CD4-positive, alpha-beta T cell treated with Interleukin-4 for 4 hours (primary cell): ENCODE data around the gene RSPRY1.
"Not testable (repeated sequence)": the region's sequence is repeated elsewhere in the genome, so short reads cannot be mapped to it uniquely, and the experiment has no call there.

Experiments
- DNase-seq: peaks from one replicate; pipeline ENCODE4 v3.0.0-alpha.2; 2020

RSPRY1 gene

DNA sequence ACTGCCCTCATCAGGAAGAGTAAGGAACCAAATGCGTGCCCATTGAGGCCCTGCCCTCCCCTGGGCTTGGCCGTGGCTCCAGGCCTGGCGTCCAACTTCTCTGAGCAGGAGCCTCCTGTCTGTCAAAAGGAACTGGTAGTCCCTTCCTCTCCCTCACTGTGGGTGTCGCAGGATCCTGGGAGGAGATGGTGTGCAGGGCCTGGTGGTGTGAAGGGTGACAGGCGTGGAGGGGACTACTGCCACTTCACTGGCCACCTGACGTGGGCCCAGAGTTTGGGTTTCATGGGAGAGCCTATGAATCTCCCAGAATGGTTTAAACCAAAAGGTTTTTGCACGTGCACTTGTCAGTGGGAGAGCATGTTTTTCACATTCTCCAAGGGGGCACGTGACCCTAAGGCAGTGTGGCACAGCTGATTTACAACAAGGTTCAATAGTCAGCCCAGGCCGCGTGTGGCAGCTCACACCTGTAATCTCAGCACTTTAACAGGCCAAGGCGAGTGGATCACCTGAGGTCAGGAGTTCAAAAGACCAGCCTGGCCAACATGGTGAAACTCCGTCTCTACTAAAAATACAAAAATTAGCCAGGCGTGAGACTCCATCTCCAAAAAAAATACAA is 71.4 kb downstream of the RSPRY1 start:
- no peak for DNase-seq

DNA sequence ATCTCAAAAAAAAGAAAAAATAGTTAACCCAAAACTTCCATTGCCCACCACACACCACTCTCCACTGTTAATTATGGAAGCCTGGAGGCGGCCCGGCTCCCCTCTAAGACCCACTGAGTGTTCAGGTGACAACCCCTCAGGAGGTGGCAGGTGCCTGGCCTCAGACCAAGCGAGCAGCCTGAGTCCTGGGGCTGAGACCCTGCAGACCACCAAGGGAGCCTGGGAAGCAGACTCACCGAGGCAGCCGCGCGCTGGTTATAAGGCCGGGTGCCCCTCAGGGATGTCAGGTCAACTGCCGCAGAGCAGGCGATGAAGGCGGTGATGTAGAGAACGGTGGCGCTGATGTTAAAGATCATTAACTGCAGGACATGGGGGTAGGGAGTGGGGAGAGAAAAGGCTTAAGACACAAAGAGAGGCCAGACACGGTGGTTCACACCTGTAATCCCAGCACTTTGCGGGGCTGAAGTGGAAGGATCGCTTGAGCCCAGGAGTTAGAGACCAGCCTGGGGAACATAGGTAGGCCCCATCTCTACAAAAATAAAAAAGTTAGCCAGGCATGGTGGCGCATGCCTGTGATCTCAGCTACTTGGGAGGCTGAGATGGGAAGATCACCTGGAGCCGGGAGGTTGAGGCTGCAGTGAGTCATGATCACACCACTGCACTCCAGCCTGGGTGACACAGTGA is 72.2 kb downstream of the RSPRY1 start:
- DNase-seq: no peak

- no peak for DNase-seq
These were observed 72.9 kb downstream of the RSPRY1 start for GRCh38 chr16:57258910-57259475.

- DNase-seq: peak; percentile 37
These were observed 74.3 kb downstream of the RSPRY1 start for GRCh38 chr16:57260294-57260929.

- no peak for DNase-seq
These were observed 75.7 kb downstream of the RSPRY1 start for GRCh38 chr16:57261806-57262205.

- no peak for DNase-seq
These were observed 76.9 kb downstream of the RSPRY1 start for GRCh38 chr16:57262841-57263540.

DNA sequence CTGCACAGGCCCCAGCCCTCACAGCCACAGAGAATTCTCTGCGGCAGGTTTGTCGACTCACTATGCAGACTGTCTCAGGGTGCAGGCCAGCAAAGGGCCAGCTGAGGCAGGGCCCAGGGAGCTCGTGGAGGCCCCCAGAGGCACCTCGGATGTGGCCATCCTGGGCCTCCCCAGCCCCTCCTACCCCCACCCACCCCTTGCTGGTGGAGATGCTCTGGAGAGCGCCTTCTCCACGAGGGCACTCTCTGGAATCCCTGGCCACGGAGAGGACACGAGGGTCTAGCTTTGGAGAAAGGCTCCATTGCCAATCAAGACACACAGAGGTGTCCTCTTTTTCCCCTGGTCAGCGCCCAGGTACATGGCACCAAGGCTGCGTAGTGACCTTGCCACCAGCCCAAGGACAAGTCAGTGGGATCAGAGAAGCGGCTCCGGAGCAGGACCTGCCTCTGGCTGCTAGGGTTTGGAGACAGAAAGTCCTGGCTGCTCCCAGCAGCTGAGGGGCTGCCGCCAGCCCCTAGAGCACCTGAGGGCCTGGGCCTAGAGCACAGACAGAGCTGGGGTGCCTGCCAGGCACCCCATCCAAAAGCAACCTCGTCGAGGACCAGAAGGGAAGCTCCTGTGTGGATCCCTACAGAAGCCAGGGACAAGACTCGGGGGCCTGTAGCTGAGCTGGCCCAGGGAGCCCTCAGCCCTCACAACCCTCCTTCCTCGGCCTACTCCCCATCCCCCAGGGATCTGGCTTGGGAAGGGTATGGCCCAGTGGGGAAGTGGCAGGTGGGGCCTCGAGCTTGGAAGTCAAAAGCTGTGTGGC is 77.6 kb downstream of the RSPRY1 start:
- DNase-seq: no peak

DNA sequence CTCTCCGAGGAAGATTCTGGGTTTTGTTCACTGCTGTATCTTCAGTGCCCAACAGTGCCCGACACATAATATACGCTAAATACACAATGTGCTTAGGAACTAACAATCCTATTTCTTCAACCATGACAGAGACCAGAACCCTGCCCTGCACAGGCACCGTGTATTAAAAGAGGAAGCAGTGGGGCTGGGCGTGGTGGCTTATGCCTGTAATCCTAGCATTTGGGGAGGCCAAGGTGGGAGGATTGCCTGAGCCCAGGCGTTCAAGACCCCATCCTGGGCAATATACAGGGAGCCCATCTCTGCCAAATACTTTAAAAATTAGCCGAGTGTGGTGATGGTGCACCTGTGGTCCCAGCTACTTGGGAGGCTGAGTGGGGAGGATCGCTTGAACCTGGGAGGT is 78.3 kb downstream of the RSPRY1 start:
- no peak for DNase-seq

DNA sequence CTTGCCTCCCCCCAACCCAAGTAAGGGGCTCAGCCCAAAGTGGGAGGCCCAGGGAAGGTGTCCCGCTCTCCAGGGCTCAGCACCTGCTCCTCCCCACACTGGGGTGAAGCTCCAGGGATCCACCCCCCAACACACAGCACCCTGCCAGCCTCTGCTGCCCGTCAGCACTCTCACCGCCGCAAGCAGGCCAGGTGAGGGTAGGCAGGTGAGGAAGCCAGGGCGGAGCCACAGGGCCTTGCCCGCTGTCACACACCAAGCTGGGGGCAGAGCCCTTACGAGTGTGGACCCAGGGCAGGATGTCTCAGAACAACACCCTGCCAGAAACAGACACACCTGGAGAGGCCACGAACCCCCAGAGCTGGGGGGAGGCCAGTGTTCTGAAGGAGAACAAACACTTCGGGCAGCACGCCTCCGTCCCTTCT is 78.8 kb downstream of the RSPRY1 start:
- peak; percentile 3 for DNase-seq

DNA sequence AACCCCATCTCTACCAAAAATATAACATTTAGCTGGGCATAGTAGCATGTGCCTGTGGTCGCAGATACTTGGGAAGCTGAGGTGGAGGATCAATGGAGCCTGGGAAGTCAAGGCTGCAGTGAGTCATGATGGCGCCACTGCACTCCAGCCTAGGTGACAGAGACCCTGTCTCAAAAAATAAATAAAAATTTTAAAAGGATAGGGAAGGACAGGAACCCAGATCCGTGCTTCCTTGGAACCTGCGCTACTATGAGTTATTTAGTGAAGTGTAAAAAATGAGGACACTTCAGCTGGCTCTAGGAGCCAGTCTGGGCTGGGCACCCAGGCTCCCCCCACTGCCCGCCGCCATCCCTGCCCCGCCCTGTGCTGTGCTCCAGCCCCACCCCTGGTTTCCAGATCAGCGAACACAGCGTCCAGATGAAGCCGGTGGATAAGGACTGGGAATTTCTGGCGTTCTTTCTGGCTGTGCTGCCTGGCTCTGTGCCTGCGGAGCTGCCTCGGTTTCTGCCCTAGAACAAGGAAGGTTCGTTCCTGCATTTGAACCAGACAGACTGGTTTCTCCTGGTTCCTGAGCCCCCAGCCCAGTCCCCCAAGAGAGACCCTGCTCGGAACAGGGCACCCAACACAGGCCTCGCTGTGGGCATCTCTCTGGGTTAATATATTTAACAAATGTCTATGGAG is 79.9 kb downstream of the RSPRY1 start:
- DNase-seq: no peak

- DNase-seq: peak; percentile 64
These were observed 80.6 kb downstream of the RSPRY1 start for GRCh38 chr16:57266531-57267260.

DNA sequence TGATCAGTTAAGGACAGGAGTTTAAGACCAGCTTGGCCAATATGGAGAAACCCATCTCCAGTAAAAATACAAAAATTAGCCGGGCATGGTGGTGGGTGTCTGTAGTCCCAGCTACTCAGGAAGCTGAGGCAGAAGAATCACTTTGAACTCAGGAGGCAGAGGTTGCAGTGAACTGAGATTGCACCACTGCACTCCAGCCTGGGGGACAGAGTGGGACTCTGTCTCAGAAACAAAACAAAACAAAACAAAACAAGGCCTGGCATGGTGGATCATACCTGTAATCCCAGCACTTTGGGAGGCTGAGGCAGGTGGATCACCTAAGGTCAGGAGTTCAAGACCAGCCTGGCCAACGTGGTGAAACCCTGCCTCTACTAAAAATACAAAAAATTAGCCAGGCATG is 81.2 kb downstream of the RSPRY1 start:
- peak; percentile 8 for DNase-seq

- no peak for DNase-seq
These were observed 83.0 kb downstream of the RSPRY1 start for GRCh38 chr16:57268804-57269800.

GRCh38 chr16:57270221-57271062 is 84.3 kb downstream of the RSPRY1 start:
- DNase-seq: no peak

DNA sequence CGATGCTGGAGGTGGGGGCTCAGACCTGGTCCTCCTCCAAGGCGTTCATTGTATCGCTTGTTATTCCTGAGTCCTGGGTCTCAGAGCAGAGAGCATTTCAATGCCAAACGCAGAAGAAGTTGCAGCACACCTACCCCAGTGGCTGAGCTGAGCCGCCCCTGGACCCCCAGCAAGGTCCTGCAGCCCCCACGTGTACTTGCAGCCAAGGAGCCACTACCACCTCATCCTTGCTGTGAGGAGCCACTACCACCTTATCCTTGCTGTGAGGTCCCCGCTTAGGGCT is 84.9 kb downstream of the RSPRY1 start:
- DNase-seq: no peak

- no peak for DNase-seq
These were observed 85.9 kb downstream of the RSPRY1 start for GRCh38 chr16:57271867-57272495.

- no peak for DNase-seq
These were observed 87.2 kb downstream of the RSPRY1 start for GRCh38 chr16:57273359-57273758.

DNA sequence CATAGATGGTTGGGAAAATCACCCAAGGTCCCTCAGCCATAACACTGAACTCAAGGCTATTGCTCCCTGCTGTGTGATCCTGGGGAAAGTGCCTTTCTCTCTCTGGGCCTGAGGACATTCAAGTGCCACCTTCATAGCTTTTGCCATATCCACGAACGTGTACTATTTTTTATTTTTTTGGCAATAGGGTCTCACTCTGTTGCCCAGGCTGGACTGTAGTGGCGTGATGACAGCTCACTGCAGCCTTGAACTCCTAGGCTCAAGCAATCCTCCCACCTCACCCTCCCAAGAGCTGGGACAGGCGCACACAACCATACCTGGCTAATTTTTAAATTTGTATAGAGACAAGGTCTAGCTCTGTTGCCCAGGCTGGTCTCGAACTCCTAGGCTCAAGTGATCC is 87.7 kb downstream of the RSPRY1 start:
- DNase-seq: no peak

- DNase-seq: not testable (repeated sequence)
These were observed 89.8 kb downstream of the RSPRY1 start for GRCh38 chr16:57275946-57276345.
